ENCODE data around the gene RIPK3. TPM values are rescaled to one million over a fixed set of nuclear protein-coding genes. Genes with fewer than 3 reads are reported as not detected.
A peak's percentile ranks its signal among the peaks of the same experiment; 100 is the strongest.
"Not testable (repeated sequence)": the region's sequence is repeated elsewhere in the genome, so short reads cannot be mapped to it uniquely, and the experiment has no call there.

RIPK3 gene
- polyA plus RNA-seq, 3 donors from 2014 or later = 13.5 to 21.4 (median 16.0) TPM

DNA sequence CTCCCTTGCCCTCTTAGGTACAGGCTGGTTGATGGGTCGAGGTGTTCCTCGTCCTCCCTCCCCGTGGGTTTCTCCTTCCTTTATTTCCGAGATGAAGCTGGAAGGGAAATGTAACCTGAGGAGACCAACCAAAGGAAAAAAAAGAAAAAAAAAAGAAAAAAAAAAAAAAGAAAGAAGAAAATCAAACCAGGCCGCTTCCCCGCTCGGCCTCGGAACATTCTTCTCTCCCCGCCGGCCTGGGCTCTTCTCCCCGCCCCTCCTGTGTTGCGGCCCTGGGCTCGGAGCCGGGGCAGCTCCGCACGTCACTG lies 26.6 kb upstream of the RIPK3 start:
- peak overlapping the region in 2 of 5 donors; percentile 42 to 84 for H3K4me3 Mint-ChIP-seq

GRCh38 chr14:24365600-24366412 lies 26.0 kb upstream of the RIPK3 start:
- peak overlapping the region; percentile 75 to 84 (median 77) for H3K4me3 Mint-ChIP-seq
- H3K9me3 Mint-ChIP-seq = no peaks in the 10 kb centered on the region
- H3K27ac Mint-ChIP-seq = peak overlapping the region in 3 of 6 donors; percentile 35 to 76 (median 62)
- DNase-seq = peak; percentile 69 to 78 (median 69)
- H3K4me1 Mint-ChIP-seq = peaks cover 29 to 34% of the 10 kb centered on the region in 2 donors
- no peaks in the 10 kb centered on the region for H3K36me3 Mint-ChIP-seq
- H3K27me3 Mint-ChIP-seq (ENCODE audit: low read depth in 3 of 3) = peaks cover 19 to 25% (median 23%) of the 10 kb centered on the region in 3 donors

More for the DNA sequence above, 26.6 kb upstream of the RIPK3 start:
- no peaks in the 10 kb centered on the region for H3K36me3 Mint-ChIP-seq
- no peak overlapping the region for H3K27ac Mint-ChIP-seq
- peaks cover 22 to 25% (median 25%) of the 10 kb centered on the region in 3 donors for H3K27me3 Mint-ChIP-seq (ENCODE audit: low read depth in 3 of 3)
- peaks cover 29 to 34% of the 10 kb centered on the region in 2 donors for H3K4me1 Mint-ChIP-seq
- no peaks in the 10 kb centered on the region for H3K9me3 Mint-ChIP-seq
- DNase-seq = no peak

GRCh38 chr14:24364841-24365240 lies 25.1 kb upstream of the RIPK3 start:
- H3K27me3 Mint-ChIP-seq (ENCODE audit: low read depth in 3 of 3) = peaks cover 19 to 27% (median 22%) of the 10 kb centered on the region in 3 donors
- H3K9me3 Mint-ChIP-seq = peaks cover 0 to 4% (median 0%) of the 10 kb centered on the region in 6 donors

GRCh38 chr14:24363401-24363800 lies 23.6 kb upstream of the RIPK3 start:
- H3K9me3 Mint-ChIP-seq = peaks cover 0 to 5% (median 0%) of the 10 kb centered on the region in 6 donors
- no peak overlapping the region for H3K4me3 Mint-ChIP-seq
- H3K4me1 Mint-ChIP-seq = peaks cover 23 to 27% of the 10 kb centered on the region in 2 donors
- peaks cover 0 to 4% (median 3%) of the 10 kb centered on the region in 3 donors for H3K36me3 Mint-ChIP-seq
- no peak overlapping the region for H3K27ac Mint-ChIP-seq
- no peak for DNase-seq
- H3K27me3 Mint-ChIP-seq (ENCODE audit: low read depth in 3 of 3) = peaks cover 19 to 29% (median 21%) of the 10 kb centered on the region in 3 donors

More at GRCh38 chr14:24364841-24365240, 25.1 kb upstream of the RIPK3 start:
- no peak overlapping the region for H3K27ac Mint-ChIP-seq
- peaks cover 29 to 34% of the 10 kb centered on the region in 2 donors for H3K4me1 Mint-ChIP-seq
- DNase-seq = no peak
- H3K4me3 Mint-ChIP-seq = no peak overlapping the region
- H3K36me3 Mint-ChIP-seq = peaks cover 0 to 4% (median under 1%) of the 10 kb centered on the region in 3 donors

DNA sequence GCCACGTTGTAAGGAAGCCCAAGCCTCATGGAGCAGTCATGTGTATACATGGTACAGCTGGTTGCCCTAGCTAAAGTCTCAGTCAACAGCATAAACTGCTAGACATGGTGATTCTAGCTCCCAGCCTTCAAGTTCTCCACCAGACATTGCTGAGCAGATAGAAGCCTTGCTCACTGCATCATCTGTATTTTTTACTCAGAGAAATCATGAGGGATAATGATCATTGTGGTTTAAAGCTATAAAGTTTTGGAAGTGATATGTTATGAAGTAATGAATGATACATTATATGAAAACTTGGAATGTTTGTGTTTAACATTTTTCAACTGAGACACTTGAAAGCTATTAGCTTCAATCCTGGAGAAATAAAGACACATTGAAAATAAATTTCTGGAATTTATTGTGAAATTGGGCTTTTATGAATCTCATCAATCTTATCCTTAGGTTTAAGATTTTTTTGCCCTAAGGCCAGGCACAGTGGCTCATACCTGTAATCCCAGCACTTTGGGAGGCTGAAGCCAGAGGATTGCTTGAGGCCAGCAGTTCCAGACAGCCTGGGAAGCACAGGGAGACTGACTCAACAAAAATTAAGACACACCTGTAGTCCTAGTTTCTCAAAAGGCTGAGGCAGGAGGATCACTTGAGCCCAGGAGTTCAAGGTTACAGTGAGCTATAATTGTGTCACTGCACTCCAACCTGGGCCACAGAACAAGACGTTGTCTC lies 22.6 kb upstream of the RIPK3 start:
- H3K36me3 Mint-ChIP-seq = peaks cover 0 to 4% (median 3%) of the 10 kb centered on the region in 3 donors
- peaks cover 15 to 26% (median 16%) of the 10 kb centered on the region in 3 donors for H3K27me3 Mint-ChIP-seq (ENCODE audit: low read depth in 3 of 3)
- no peak overlapping the region for H3K27ac Mint-ChIP-seq
- H3K4me3 Mint-ChIP-seq = no peak overlapping the region
- peaks cover 0 to 5% (median 0%) of the 10 kb centered on the region in 6 donors for H3K9me3 Mint-ChIP-seq
- H3K4me1 Mint-ChIP-seq = peaks cover 17 to 23% of the 10 kb centered on the region in 2 donors
- no peak for DNase-seq

DNA sequence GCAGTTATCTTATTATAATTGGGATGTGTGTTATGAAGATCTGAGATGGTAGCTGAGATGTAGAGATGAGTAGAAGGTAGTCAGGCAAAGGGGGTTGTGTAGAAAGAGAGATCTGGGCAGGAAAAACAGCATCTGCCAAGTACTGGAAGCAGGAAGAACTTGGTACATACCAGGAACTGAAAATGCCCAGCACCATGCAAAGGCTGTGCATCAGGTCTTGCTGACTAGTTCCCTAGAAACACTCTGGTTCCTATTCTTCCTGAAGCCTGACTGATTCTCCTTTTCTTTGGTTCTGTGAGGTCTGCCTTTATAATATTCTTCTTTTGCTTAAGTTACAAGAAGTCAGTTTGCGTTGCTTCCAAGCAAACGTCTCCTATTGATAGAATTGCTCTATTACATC lies 21.5 kb upstream of the RIPK3 start:
- Mint-ChIP-seq H3K27ac (no peak overlapping the region), H3K4me3 (no peak overlapping the region), H3K36me3 (peaks cover 0 to 4% (median 3%) of the 10 kb centered on the region in 3 donors), H3K9me3 (peaks cover 0 to 5% (median 0%) of the 10 kb centered on the region in 6 donors), H3K27me3 (ENCODE audit: low read depth in 3 of 3) (peaks cover 11 to 19% (median 15%) of the 10 kb centered on the region in 3 donors), H3K4me1 (peaks cover 10 to 12% of the 10 kb centered on the region in 2 donors)
- DNase-seq = no peak

DNA sequence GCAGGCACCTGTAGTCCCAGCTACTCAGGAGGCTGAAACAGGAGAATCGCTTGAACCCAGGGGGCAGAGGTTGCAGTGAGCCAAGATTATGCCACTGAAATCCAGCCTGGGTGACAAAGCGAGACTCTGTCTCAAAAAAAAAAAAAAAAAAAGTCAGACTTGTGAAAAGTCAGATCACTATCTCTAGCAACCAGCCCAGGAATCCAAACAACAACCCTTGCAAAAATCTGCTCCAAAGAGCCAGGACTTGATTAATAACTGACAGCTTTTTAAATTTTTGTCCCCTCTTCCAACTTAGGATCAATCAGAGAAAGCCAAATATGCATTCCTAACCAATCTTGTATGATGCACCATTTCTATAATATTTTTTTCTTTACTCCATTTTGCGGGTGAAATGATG lies 20.5 kb upstream of the RIPK3 start:
- H3K36me3 Mint-ChIP-seq = peaks cover 0 to 4% (median 3%) of the 10 kb centered on the region in 3 donors
- peaks cover 4 to 12% (median 6%) of the 10 kb centered on the region in 3 donors for H3K27me3 Mint-ChIP-seq (ENCODE audit: low read depth in 3 of 3)
- no peak for DNase-seq
- H3K9me3 Mint-ChIP-seq = peaks cover 0 to 5% (median 0%) of the 10 kb centered on the region in 6 donors
- H3K4me3 Mint-ChIP-seq = no peak overlapping the region
- peaks cover 2% of the 10 kb centered on the region in 2 donors for H3K4me1 Mint-ChIP-seq
- no peak overlapping the region for H3K27ac Mint-ChIP-seq

DNA sequence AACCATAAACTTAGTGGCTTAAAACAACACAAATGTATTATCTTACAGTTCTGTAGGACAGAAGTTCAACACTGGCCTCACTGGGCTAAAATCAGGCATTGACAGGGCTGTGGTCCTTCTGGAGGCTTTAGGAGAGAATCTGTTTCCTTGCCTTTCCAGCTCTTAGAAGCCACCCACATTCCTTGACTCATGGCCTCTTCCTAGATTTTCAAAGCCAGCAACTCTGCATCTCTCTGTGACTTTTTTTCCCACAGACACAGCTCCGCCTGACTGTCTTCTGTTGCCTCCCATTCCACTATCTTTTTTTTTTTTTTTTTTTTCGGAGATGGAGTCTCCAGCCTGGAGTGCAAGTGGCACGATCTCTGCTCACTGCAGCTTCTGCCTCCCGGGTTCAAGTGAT lies 16.4 kb upstream of the RIPK3 start:
- H3K9me3 Mint-ChIP-seq = peaks cover 0 to 5% (median 0%) of the 10 kb centered on the region in 6 donors
- H3K36me3 Mint-ChIP-seq = peaks cover 0 to 4% (median 3%) of the 10 kb centered on the region in 3 donors
- DNase-seq = no peak
- no peak overlapping the region for H3K4me3 Mint-ChIP-seq
- H3K27me3 Mint-ChIP-seq (ENCODE audit: low read depth in 3 of 3) = peaks cover 4 to 10% (median 8%) of the 10 kb centered on the region in 3 donors
- no peaks in the 10 kb centered on the region for H3K4me1 Mint-ChIP-seq
- no peak overlapping the region for H3K27ac Mint-ChIP-seq

GRCh38 chr14:24355009-24355408 lies 15.2 kb upstream of the RIPK3 start:
- Mint-ChIP-seq H3K4me1 (no peaks in the 10 kb centered on the region), H3K27ac (no peak overlapping the region), H3K9me3 (peaks cover 0 to 4% (median 0%) of the 10 kb centered on the region in 6 donors), H3K36me3 (peaks cover 0 to 3% (median 0%) of the 10 kb centered on the region in 3 donors), H3K4me3 (no peak overlapping the region), H3K27me3 (ENCODE audit: low read depth in 3 of 3) (peaks cover 8 to 15% (median 12%) of the 10 kb centered on the region in 3 donors)
- DNase-seq = no peak

GRCh38 chr14:24354482-24354825 lies 14.7 kb upstream of the RIPK3 start:
- H3K36me3 Mint-ChIP-seq, H3K4me3 Mint-ChIP-seq, H3K9me3 Mint-ChIP-seq, H3K4me1 Mint-ChIP-seq, H3K27ac Mint-ChIP-seq, DNase-seq: not testable (repeated sequence)
- peaks cover 6 to 19% (median 8%) of the 10 kb centered on the region in 3 donors for H3K27me3 Mint-ChIP-seq (ENCODE audit: low read depth in 3 of 3)

DNA sequence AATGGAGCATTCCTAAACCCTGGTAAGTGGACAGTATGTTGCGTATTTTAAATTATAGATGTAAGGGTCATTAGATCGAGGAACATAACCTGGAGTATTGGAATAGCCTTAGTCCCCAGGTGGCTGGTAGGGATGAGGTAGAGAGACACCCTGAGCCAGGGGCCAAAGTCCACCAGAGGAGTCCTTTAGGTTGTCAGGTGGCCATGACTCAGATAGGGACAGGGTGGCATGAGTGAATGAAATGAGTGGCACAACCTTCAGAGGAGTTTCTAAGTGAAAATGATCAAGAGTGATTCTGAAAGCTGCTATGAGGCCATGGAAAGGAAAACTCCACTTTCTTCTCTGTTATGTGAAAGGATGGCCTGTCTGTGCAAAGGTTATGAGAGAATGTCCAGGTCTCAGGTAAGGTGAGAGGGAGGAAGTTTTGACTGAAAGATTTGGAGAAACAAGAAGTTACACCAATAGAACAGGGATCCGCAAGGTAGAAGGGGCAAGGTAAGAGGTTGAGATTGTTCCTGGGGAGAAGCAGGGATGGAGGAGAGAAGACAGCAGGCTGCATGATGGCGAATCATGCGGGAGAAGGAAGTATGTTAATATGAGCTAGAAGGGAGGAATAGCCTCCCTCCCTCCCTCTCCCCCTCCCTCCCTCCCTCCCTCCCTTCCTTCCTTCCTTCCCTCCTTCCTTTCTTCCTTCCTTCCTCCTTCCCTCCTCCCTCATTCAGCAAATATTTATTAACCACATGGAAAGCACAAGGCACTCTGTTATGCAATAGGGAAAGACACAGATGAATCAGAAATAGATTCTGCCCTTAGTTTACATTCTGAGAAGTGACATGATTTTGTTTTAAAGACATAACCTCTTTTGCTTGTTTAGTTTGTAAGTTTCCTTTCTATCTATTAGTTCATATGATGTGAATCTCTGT lies 14.0 kb upstream of the RIPK3 start:
- Mint-ChIP-seq H3K4me3 (no peak overlapping the region), H3K27me3 (ENCODE audit: low read depth in 3 of 3) (peaks cover 6 to 21% (median 8%) of the 10 kb centered on the region in 3 donors), H3K36me3 (no peaks in the 10 kb centered on the region), H3K27ac (no peak overlapping the region), H3K4me1 (no peaks in the 10 kb centered on the region), H3K9me3 (peaks cover 0 to 3% (median 0%) of the 10 kb centered on the region in 6 donors)
- DNase-seq = no peak

DNA sequence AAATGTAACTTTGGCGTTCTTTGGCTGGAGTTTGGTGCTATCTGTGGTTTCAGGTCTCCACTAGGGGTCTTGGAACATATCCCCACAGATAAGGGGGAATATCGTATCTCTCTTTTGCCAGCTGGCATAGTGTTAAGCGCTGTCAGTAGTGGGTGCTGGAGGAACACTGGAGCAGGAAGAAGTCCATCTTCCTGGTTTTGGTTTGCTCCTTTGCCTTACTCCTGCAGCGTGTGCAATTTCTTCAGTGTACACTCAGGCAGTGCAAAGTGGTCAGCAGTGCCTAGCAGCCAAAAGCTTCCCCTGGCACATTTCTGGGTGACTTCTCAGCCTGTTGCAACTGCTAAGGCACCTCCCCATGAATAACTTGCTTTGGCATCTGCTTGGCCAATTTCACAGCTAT lies 11.7 kb upstream of the RIPK3 start:
- Mint-ChIP-seq H3K27ac (no peak overlapping the region), H3K27me3 (ENCODE audit: low read depth in 3 of 3) (peaks cover 6 to 18% (median 11%) of the 10 kb centered on the region in 3 donors), H3K4me1 (no peaks in the 10 kb centered on the region), H3K9me3 (peaks cover 0 to 3% (median 0%) of the 10 kb centered on the region in 6 donors), H3K4me3 (no peak overlapping the region), H3K36me3 (no peaks in the 10 kb centered on the region)
- DNase-seq = no peak

DNA sequence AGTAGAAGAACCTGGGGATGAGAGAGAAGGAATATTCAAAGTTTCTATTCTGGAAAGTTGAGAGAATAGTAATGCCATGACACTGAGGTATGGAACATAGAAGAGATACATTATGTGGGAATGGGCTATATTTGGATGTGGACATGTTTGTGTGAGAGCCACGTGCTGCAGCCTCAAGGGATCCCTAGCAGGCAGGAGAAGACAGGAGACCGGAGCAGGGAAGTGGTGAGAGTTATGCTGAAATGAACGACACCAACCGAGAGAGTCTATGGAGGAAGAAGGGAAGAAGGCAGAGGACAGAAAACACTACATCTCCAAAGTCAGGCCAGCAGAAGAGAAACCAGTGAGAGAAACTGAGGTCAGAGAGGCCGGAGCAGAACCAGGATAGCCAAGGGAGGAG lies 10.0 kb upstream of the RIPK3 start:
- H3K27ac Mint-ChIP-seq = no peak overlapping the region
- peaks cover 0 to 3% (median 0%) of the 10 kb centered on the region in 6 donors for H3K9me3 Mint-ChIP-seq
- no peak for DNase-seq
- H3K36me3 Mint-ChIP-seq = no peaks in the 10 kb centered on the region
- no peaks in the 10 kb centered on the region for H3K4me1 Mint-ChIP-seq
- H3K27me3 Mint-ChIP-seq (ENCODE audit: low read depth in 3 of 3) = peaks cover 9 to 18% (median 13%) of the 10 kb centered on the region in 3 donors
- H3K4me3 Mint-ChIP-seq = no peak overlapping the region
